ENCODE data around the gene COL15A1. TPM values are rescaled to one million over a fixed set of nuclear protein-coding genes. Genes with fewer than 3 reads are reported as not detected.

COL15A1 gene
- polyA plus RNA-seq, 1 donor (not counting 4 experiments of a cell fraction or from before 2014, with no cell fraction given) = not detected

- H3K4me2 ChIP-seq (ENCODE audit: control insufficient read depth, extremely low read depth, insufficient read depth, low read depth, low read length) = no peak overlapping the region
- H3K4me1 ChIP-seq (ENCODE audit: control insufficient read depth, extremely low read depth, insufficient read depth, low read length) = no peaks in the 10 kb centered on the region
- H2AFZ ChIP-seq (ENCODE audit: control insufficient read depth, low read length) = no peak overlapping the region
- H4K20me1 ChIP-seq (ENCODE audit: control insufficient read depth, extremely low read depth, insufficient read depth, low read length) = no peaks in the 10 kb centered on the region
- no peak for TF ChIP-seq EZH2 (IDR thresholded peaks at IDR 0.05; ENCODE audit: low read length)
- TF ChIP-seq, protein P1, sequence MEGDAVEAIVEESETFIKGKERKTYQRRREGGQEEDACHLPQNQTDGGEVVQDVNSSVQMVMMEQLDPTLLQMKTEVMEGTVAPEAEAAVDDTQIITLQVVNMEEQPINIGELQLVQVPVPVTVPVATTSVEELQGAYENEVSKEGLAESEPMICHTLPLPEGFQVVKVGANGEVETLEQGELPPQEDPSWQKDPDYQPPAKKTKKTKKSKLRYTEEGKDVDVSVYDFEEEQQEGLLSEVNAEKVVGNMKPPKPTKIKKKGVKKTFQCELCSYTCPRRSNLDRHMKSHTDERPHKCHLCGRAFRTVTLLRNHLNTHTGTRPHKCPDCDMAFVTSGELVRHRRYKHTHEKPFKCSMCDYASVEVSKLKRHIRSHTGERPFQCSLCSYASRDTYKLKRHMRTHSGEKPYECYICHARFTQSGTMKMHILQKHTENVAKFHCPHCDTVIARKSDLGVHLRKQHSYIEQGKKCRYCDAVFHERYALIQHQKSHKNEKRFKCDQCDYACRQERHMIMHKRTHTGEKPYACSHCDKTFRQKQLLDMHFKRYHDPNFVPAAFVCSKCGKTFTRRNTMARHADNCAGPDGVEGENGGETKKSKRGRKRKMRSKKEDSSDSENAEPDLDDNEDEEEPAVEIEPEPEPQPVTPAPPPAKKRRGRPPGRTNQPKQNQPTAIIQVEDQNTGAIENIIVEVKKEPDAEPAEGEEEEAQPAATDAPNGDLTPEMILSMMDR (optimal IDR thresholded peaks at IDR 0.05 in 1 of 3, IDR thresholded peaks at IDR 0.05 in 1 of 3, conservative IDR thresholded peaks at IDR 0.05 in 1 of 3; ENCODE audit: extremely low read depth in 1 of 3, insufficient read depth in 2 of 3, low read length in 3 of 3) = no peak
- FAIRE-seq = no peak
- no peaks in the 10 kb centered on the region for H3K9me1 ChIP-seq (ENCODE audit: control insufficient read depth, extremely low read depth, insufficient read depth, low read length)
- H3K27ac ChIP-seq (ENCODE audit: control insufficient read depth, insufficient read depth, low read length) = no peak overlapping the region
- H3K9me3 ChIP-seq (ENCODE audit: control insufficient read depth, low read depth, low read length) = no peaks in the 10 kb centered on the region
- H3K79me2 ChIP-seq (ENCODE audit: control insufficient read depth, insufficient read depth, low read length) = no peaks in the 10 kb centered on the region
- no peaks in the 10 kb centered on the region for H3K36me3 ChIP-seq (ENCODE audit: control insufficient read depth in 2 of 2, extremely low read depth in 1 of 2, insufficient read depth in 2 of 2, low read length in 2 of 2)
- dilution Hi-C loops (cut with MboI; ENCODE audit: extremely low pct_ligation_motif_present, low sequenced_read_pairs) = no loop called here
- no peak for DNase-seq (ENCODE audit: low read depth, low spot score)
- no peak overlapping the region for H3K4me3 ChIP-seq (ENCODE audit: control insufficient read depth in 2 of 3, extremely low read depth in 1 of 3, insufficient read depth in 2 of 3, low read depth in 1 of 3, low read length in 3 of 3)
- no peaks in the 10 kb centered on the region for H3K27me3 ChIP-seq (ENCODE audit: control insufficient read depth, extremely low read depth, insufficient read depth, low read length)
- H3K9ac ChIP-seq (ENCODE audit: control insufficient read depth, extremely low read depth, insufficient read depth, low read length) = no peak overlapping the region
Measured at GRCh38 chr9:99069546-99069945, 125.8 kb downstream of the COL15A1 start.

DNA sequence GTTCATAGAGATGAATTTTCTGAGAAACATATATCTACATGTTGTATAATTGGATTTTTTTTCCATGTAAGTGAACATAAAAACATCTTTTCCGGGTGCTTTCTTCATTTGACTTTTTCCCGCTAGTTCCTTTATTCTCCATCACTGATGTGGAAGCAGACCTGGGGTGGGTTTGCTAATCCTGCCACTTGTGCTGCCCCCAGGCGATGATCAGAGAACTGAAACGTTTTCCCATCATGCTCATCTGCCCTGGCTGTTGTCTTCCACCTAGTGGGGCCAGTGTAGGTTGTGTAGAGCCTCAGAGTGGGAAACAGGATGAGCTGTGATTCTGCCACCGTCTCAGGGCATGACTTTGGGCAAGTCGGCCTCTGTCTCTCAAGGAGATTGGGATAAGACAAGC lies 127.0 kb downstream of the COL15A1 start:
- FAIRE-seq = no peak

More for the DNA sequence above, 127.0 kb downstream of the COL15A1 start:
- Histone ChIP-seq H3K36me3 (ENCODE audit: control insufficient read depth in 2 of 2, extremely low read depth in 1 of 2, insufficient read depth in 2 of 2, low read length in 2 of 2) (no peaks in the 10 kb centered on the region), H3K27me3 (ENCODE audit: control insufficient read depth, extremely low read depth, insufficient read depth, low read length) (no peaks in the 10 kb centered on the region), H4K20me1 (ENCODE audit: control insufficient read depth, extremely low read depth, insufficient read depth, low read length) (no peaks in the 10 kb centered on the region), H3K4me1 (ENCODE audit: control insufficient read depth, extremely low read depth, insufficient read depth, low read length) (no peaks in the 10 kb centered on the region), H3K9me1 (ENCODE audit: control insufficient read depth, extremely low read depth, insufficient read depth, low read length) (no peaks in the 10 kb centered on the region), H3K9me3 (ENCODE audit: control insufficient read depth, low read depth, low read length) (no peaks in the 10 kb centered on the region), H3K79me2 (ENCODE audit: control insufficient read depth, insufficient read depth, low read length) (no peaks in the 10 kb centered on the region), H3K27ac (ENCODE audit: control insufficient read depth, insufficient read depth, low read length) (no peak overlapping the region), H3K4me3 (ENCODE audit: control insufficient read depth in 2 of 3, extremely low read depth in 1 of 3, insufficient read depth in 2 of 3, low read depth in 1 of 3, low read length in 3 of 3) (no peak overlapping the region), H3K9ac (ENCODE audit: control insufficient read depth, extremely low read depth, insufficient read depth, low read length) (no peak overlapping the region), H3K4me2 (ENCODE audit: control insufficient read depth, extremely low read depth, insufficient read depth, low read depth, low read length) (no peak overlapping the region), H2AFZ (ENCODE audit: control insufficient read depth, low read length) (no peak overlapping the region)
- no peak for DNase-seq (ENCODE audit: low read depth, low spot score)
- dilution Hi-C loops (cut with MboI; ENCODE audit: extremely low pct_ligation_motif_present, low sequenced_read_pairs) = no loop called here
- TF ChIP-seq, protein P1 (optimal IDR thresholded peaks at IDR 0.05 in 1 of 3, IDR thresholded peaks at IDR 0.05 in 1 of 3, conservative IDR thresholded peaks at IDR 0.05 in 1 of 3; ENCODE audit: extremely low read depth in 1 of 3, insufficient read depth in 2 of 3, low read length in 3 of 3) = no peak
- no peak for TF ChIP-seq EZH2 (IDR thresholded peaks at IDR 0.05; ENCODE audit: low read length)
